Measurements from ENCODE around the gene ACE2. TPM values are rescaled to one million over a fixed set of nuclear protein-coding genes. Genes with fewer than 3 reads are reported as not detected.

Gene ACE2
- total RNA-seq, 1 donor from 2014 or later: not detected

DNA sequence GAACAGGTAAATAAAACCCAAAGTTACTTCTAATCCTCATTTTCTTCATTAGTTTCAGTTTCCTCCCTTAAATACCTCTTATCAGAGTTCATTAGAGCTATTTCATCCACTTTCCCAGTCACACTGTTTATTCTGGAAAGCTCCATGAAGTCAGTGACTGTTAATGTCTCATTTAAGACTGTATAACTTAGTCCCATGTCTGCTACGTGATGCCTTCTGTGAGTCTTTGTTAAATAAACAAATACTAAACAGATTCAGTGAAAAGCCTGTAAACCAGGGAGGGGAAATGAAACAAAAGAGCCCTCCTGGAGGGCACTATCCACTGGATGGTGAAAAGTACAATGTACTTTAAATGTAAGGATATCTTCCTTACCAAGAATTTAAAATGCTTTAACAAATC is 24.7 kb downstream of the ACE2 start:
- TF ChIP-seq, protein P1, sequence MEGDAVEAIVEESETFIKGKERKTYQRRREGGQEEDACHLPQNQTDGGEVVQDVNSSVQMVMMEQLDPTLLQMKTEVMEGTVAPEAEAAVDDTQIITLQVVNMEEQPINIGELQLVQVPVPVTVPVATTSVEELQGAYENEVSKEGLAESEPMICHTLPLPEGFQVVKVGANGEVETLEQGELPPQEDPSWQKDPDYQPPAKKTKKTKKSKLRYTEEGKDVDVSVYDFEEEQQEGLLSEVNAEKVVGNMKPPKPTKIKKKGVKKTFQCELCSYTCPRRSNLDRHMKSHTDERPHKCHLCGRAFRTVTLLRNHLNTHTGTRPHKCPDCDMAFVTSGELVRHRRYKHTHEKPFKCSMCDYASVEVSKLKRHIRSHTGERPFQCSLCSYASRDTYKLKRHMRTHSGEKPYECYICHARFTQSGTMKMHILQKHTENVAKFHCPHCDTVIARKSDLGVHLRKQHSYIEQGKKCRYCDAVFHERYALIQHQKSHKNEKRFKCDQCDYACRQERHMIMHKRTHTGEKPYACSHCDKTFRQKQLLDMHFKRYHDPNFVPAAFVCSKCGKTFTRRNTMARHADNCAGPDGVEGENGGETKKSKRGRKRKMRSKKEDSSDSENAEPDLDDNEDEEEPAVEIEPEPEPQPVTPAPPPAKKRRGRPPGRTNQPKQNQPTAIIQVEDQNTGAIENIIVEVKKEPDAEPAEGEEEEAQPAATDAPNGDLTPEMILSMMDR (conservative IDR thresholded peaks at IDR 0.05): no peak
- no peak overlapping the region for H3K27ac Mint-ChIP-seq (ENCODE audit: unreplicated experiment)
- no peaks in the 10 kb centered on the region for H3K4me1 Mint-ChIP-seq
- H3K9me3 Mint-ChIP-seq: no peaks in the 10 kb centered on the region
- DNase-seq (ENCODE audit: low read depth, low spot score): no peak
- no peaks in the 10 kb centered on the region for H3K36me3 Mint-ChIP-seq (ENCODE audit: low read depth)
- no peaks in the 10 kb centered on the region for H3K27me3 Mint-ChIP-seq (ENCODE audit: low read depth)
- no peak overlapping the region for H3K4me3 Mint-ChIP-seq

DNA sequence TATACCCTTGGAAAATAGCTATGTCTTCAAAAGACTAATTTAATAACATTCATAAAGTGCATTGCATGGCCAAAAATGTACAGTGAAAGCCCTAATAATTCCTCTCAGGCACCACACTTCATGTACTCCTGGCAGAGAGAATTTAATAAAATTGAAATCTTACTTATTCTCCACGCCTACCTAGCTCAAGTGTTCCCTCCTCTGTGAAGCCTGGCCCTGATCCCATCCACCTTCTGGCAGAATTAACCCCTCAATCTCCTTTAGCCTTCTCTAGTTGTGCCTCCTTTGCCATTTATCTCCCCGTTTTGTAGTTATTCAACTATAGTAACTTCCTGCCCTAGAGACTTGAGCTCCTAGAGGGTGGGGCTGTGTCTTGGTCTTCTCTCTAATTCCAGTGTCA is 26.7 kb downstream of the ACE2 start:
- TF ChIP-seq, protein P1 (conservative IDR thresholded peaks at IDR 0.05): no peak
- H3K4me1 Mint-ChIP-seq: no peaks in the 10 kb centered on the region
- no peaks in the 10 kb centered on the region for H3K27me3 Mint-ChIP-seq (ENCODE audit: low read depth)
- H3K4me3 Mint-ChIP-seq: no peak overlapping the region
- DNase-seq (ENCODE audit: low read depth, low spot score): no peak
- H3K9me3 Mint-ChIP-seq: no peaks in the 10 kb centered on the region
- H3K36me3 Mint-ChIP-seq (ENCODE audit: low read depth): no peaks in the 10 kb centered on the region
- H3K27ac Mint-ChIP-seq (ENCODE audit: unreplicated experiment): no peak overlapping the region

DNA sequence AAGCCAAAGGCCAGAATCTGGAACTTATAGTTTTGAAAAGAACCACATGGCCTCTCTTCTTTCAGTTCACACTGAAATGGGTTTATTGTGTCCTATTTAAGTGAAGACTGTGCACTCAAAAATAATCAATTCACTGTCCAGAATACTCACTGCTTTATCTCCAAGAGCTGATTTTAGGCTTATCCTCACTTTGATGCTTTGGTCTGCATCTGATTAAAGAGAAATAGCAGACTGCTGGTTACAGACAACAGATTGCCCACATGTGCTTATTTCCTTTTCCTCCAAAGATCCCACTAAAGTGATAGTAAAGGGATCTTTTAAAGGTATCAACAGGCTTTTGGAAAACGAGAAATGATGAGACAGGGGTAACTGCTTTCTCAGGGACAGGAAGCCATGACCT is 30.6 kb downstream of the ACE2 start:
- no peaks in the 10 kb centered on the region for H3K9me3 Mint-ChIP-seq
- no peaks in the 10 kb centered on the region for H3K36me3 Mint-ChIP-seq (ENCODE audit: low read depth)
- TF ChIP-seq, protein P1 (conservative IDR thresholded peaks at IDR 0.05): no peak
- H3K27ac Mint-ChIP-seq (ENCODE audit: unreplicated experiment): no peak overlapping the region
- no peak overlapping the region for H3K4me3 Mint-ChIP-seq
- peaks cover 20% of the 10 kb centered on the region for H3K4me1 Mint-ChIP-seq
- H3K27me3 Mint-ChIP-seq (ENCODE audit: low read depth): no peaks in the 10 kb centered on the region
- no peak for DNase-seq (ENCODE audit: low read depth, low spot score)

DNA sequence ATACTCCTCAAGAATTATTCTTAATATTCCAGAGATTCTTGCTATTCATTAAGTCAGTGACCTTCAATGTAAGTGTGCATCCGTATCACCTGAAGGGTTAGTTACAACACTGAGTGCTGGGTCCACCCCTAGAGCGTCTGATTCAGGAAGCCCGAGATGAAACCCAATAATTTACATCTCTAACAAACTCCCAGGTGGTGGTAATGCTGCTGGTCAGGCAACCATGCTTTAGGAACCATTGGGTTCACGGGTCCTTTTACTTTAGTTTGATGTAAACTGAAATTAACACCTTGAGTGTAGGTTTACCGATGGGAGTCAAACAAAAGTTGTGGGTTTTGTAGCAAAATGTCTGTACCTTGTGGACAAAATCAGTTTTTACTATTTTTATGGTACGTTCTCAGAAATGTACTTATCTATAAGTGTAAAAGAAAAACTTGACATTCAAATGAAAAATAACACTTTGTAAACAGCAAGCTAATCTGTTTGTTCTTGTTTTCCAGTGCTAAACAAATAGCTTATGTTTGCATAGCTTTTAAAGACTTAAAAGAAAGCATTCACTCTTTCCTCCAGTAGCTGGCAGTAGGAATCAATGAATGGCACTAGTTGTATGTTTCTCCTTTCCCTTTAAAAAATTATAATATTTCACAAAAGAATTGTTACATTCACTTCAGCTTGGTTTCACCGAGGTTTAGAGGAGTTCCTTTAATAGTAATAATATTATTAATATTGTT is 32.7 kb downstream of the ACE2 start:
- DNase-seq (ENCODE audit: low read depth, low spot score): no peak
- Mint-ChIP-seq H3K4me3 (no peak overlapping the region), H3K27me3 (ENCODE audit: low read depth) (no peaks in the 10 kb centered on the region), H3K27ac (ENCODE audit: unreplicated experiment) (no peak overlapping the region), H3K9me3 (no peaks in the 10 kb centered on the region), H3K4me1 (peaks cover 26% of the 10 kb centered on the region), H3K36me3 (ENCODE audit: low read depth) (no peaks in the 10 kb centered on the region)
- TF ChIP-seq, protein P1 (conservative IDR thresholded peaks at IDR 0.05): peak; percentile 63

DNA sequence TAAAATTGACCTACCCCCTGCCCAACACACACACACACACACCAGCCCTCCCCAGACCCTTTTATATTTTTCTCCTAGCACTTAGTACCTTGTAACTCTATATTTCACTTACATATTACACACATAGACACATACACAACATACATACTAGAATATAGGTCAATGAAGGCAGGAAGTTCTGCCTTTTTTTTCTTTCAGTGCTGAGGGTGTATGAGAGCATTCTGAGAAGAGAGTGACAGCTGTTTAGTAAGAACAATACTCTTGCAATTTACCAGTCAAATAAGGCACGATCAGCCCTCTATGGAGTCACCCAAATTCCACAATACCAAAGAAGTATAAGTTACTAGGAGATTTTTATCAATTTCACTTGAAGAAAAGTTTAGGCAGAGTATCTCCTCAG is 33.5 kb downstream of the ACE2 start:
- Mint-ChIP-seq H3K27me3 (ENCODE audit: low read depth) (no peaks in the 10 kb centered on the region), H3K4me3 (no peak overlapping the region), H3K27ac (ENCODE audit: unreplicated experiment) (peak overlapping the region; percentile 48), H3K9me3 (no peaks in the 10 kb centered on the region), H3K4me1 (peaks cover 26% of the 10 kb centered on the region), H3K36me3 (ENCODE audit: low read depth) (no peaks in the 10 kb centered on the region)
- DNase-seq (ENCODE audit: low read depth, low spot score): no peak
- TF ChIP-seq, protein P1 (conservative IDR thresholded peaks at IDR 0.05): no peak

Data from neural crest cell (in vitro differentiated cells).